Measurements from ENCODE around the gene RUSC2.

DNA sequence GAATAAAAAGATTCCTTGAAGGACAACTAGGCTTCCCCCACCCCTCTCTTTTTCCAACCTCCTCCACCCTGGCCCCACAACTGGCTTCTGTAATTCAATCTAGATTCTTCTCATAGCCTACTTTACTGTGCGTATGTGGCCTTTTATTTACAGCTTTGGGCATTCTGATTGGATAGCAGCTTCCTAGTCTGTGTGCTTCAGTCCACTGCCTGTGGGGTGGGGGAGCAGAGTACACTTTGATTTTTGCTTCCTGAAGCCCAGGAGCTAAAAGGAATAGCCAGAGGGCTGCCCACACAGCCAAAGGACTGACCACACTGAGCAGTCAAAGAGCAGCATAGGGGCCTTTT lies 30.4 kb downstream of the RUSC2 start:
- TF ChIP-seq CTCF (IDR thresholded peaks at IDR 0.05) (no peak), POLR2A (IDR thresholded peaks at IDR 0.05) (no peak), POLR2AphosphoS5 (IDR thresholded peaks at IDR 0.05) (no peak), EP300 (IDR thresholded peaks at IDR 0.05) (no peak)

Data from sigmoid colon (tissue), 4 donors.